Mononuclear cell (primary cell): ENCODE results near the gene AP2M1. TPM values are rescaled to one million over a fixed set of nuclear protein-coding genes. Genes with fewer than 3 reads are reported as not detected.

Experiments
- H3K27me3 ChIP-seq: 2 replicates; pipeline ENCODE4 v1.6.0; 2011; ENCODE audit warnings: low read length, control low read depth; ENCODE audit not compliant: insufficient read depth
- H3K4me1 ChIP-seq: 2 replicates; pipeline ENCODE4 v1.5.1; 2011; ENCODE audit warnings: mild to moderate bottlenecking, low read length, control low read depth; ENCODE audit not compliant: insufficient read depth
- H3K4me3 ChIP-seq: 2 replicates; pipeline ENCODE4 v1.5.1; 2011; ENCODE audit warnings: mild to moderate bottlenecking, low read length, moderate library complexity
- H3K9me3 ChIP-seq: 2 replicates; pipeline ENCODE4 v1.5.1; 2011; ENCODE audit warnings: low read depth, mild to moderate bottlenecking, control low read depth, low read length
- total RNA-seq: library from RNA; depleted of rRNA; stranded (reverse); fragments of >200 nt; gene quantifications from one replicate; pipeline ENCODE4 v1.2.3, GENCODE V29; 2012

AP2M1 gene
- total RNA-seq, 1 donor: 167 TPM

DNA sequence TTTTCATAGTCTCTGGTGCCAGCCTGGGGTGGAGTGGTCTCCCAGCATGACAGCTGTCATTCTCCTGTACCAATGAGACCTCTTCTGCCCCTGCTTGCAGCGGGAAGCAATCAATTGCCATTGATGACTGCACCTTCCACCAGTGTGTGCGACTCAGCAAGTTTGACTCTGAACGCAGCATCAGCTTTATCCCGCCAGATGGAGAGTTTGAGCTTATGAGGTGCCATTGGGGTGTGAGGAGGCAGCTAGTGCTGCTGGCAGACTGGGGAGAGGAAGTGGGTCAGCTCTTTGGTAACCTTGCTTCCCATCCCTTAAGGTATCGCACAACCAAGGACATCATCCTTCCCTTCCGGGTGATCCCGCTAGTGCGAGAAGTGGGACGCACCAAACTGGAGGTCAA lies 6.9 kb downstream of the AP2M1 start:
- H3K4me3 ChIP-seq: no peak overlapping the region
- H3K27me3 ChIP-seq: no peaks in the 10 kb centered on the region
- H3K9me3 ChIP-seq: no peaks in the 10 kb centered on the region
- H3K4me1 ChIP-seq: peaks cover 27% of the 10 kb centered on the region

DNA sequence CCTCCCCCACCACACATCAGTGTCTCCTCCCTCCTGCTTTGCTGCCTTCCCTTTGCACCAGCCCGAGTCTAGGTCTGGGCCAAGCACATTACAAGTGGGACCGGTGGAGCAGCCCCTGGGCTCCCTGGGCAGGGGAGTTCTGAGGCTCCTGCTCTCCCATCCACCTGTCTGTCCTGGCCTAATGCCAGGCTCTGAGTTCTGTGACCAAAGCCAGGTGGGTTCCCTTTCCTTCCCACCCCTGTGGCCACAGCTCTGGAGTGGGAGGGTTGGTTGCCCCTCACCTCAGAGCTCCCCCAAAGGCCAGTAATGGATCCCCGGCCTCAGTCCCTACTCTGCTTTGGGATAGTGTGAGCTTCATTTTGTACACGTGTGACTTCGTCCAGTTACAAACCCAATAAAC lies 9.0 kb downstream of the AP2M1 start:
- H3K4me3 ChIP-seq: no peak overlapping the region
- no peaks in the 10 kb centered on the region for H3K27me3 ChIP-seq
- peaks cover 24% of the 10 kb centered on the region for H3K4me1 ChIP-seq
- H3K9me3 ChIP-seq: no peaks in the 10 kb centered on the region

DNA sequence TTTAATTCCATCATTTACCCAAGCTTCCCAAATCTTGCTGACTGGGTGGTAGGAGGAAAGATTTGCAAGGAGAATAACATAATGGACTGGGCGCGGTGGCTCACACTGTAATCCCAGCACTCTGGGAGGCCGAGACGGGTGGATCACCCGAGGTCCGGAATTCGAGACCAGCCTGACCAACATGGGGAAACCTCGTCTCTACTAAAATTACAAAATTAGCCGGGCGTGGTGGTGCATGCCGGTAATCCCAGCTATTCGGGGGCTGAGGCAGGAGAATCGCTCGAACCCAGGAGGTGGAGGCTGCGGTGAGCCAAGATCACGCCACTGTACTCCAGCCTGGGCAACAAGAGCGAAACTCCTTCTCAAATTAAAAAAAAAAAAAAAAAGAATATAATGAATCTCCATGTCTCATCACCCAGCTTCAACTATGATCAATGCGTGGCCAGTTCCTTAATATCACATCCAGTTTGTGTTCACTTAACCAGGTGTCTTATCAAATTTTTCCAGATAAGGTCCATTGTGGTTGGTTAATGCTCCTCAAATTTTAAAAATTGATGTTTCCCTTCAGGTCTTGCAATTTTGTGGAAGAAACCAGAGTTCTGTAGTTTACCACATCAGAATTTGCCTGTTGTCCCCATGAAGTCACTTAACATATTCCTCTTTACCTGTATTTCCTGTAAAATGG lies 10.0 kb downstream of the AP2M1 start:
- no peaks in the 10 kb centered on the region for H3K27me3 ChIP-seq
- H3K9me3 ChIP-seq: no peaks in the 10 kb centered on the region
- peaks cover 24% of the 10 kb centered on the region for H3K4me1 ChIP-seq
- H3K4me3 ChIP-seq: no peak overlapping the region

DNA sequence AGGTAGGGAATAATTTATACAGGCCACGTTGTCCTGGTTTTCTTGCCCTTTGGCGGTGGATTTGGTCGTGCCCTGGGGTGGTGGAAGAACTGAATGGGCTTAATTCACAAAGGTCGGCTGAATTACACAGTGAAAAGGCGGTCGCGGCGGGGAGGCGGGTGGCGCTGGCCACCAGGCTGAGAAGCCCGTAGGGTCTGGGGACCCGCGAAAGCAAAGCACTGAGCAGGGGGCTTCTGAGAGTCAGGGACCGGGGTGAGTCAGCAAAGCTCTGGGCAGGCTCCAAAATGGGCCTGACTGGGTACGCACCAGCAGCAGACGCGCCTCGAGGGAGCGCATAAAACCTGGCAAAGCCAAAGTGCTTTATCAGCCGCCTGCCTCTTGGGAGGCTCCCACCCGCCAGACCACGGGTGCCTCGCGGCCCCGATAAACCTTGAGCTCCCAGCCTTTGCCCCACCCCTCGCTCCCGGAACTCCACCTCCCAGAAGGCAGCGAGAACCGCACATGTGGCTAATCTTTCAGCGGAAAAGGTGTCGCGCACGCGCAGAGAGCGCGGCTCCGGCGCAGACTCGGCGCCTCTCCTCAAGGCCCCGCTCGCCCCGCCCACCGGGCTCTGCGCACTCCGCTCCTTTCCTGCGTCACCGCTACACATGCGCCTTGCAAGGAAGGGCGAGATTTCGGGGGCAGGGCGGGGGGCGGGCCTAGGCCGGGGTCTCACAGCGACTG lies 11.0 kb downstream of the AP2M1 start:
- peak overlapping the region; percentile 80 for H3K4me3 ChIP-seq

DNA sequence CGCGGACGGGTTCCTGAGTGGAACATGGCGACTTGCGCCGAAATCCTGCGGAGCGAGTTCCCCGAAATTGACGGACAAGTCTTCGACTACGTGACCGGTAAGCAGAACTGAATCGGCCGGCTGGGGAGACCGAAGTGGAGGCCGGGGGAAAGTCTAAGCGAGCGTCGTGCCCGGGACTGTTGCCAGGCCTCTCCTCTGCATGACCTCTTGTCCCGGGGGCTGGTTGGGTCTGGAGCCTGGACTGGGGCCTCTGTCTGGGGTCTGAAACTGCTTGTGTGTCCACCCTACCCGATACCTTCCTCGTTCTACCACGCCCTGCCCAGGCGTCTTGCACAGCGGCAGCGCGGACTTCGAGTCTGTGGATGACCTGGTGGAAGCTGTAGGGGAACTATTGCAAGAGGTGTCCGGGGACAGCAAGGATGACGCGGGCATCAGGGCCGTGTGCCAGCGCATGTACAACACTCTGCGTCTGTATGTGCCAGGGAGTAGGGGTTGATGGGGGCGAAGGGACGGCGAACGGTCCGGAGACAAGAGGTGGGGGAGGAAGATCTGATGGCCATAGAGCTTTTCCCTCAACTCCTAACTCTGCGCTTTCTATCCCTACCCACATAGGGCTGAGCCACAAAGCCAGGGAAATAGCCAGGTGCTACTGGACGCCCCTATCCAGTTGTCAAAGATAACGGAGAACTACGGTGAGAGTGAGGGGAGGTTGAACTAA lies 11.7 kb downstream of the AP2M1 start, which contains the start of gene ABCF3:
Gene ABCF3 (plus strand): TSS at position 16 of the 718 bp plus-strand sequence. CDS start 9 bp downstream, at position 25.
- H3K27me3 ChIP-seq: no peaks in the 10 kb centered on the region
- H3K4me1 ChIP-seq: peaks cover 24% of the 10 kb centered on the region
- peak within 1 kb of the TSS; percentile 80 for H3K4me3 ChIP-seq
- no peaks in the 10 kb centered on the region for H3K9me3 ChIP-seq

More for the DNA sequence above, 11.0 kb downstream of the AP2M1 start:
- Histone ChIP-seq H3K27me3 (no peaks in the 10 kb centered on the region), H3K9me3 (no peaks in the 10 kb centered on the region), H3K4me1 (peaks cover 24% of the 10 kb centered on the region)

DNA sequence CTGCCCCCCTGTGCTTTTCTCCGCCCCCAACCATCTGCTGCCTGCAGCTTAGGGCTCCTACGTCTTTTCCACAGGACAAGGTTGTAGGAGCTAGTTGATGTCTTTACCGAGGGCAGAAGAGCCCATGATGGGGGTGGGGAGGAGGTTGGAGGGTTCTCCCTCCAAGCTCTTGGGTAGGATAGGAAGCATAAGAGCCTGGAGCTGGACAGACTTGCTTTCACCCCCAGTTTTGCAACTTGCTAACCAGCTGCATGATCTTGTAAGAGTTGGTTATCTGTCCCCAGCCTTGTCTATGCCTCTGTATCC lies 12.2 kb downstream of the AP2M1 start:
- Histone ChIP-seq H3K9me3 (no peaks in the 10 kb centered on the region), H3K4me3 (peak overlapping the region; percentile 80), H3K27me3 (no peaks in the 10 kb centered on the region), H3K4me1 (peaks cover 24% of the 10 kb centered on the region)

DNA sequence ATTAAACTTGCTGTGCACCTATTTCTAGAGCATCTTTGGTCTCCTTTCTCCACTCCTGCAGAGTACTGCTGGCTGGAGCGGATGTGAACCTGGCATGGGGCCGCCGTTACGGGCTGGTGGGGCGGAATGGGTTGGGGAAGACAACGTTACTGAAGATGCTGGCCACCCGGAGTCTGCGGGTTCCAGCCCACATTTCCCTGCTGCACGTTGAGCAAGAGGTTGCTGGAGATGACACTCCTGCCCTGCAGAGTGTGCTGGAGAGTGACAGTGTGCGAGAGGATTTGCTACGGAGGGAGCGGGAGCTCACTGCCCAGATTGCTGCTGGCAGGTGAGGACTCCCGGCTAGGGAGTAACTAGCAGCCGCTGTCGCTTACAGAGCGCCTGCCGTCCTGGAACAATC lies 13.4 kb downstream of the AP2M1 start:
- Histone ChIP-seq H3K9me3 (no peaks in the 10 kb centered on the region), H3K27me3 (no peaks in the 10 kb centered on the region), H3K4me1 (peaks cover 24% of the 10 kb centered on the region), H3K4me3 (no peak overlapping the region)

DNA sequence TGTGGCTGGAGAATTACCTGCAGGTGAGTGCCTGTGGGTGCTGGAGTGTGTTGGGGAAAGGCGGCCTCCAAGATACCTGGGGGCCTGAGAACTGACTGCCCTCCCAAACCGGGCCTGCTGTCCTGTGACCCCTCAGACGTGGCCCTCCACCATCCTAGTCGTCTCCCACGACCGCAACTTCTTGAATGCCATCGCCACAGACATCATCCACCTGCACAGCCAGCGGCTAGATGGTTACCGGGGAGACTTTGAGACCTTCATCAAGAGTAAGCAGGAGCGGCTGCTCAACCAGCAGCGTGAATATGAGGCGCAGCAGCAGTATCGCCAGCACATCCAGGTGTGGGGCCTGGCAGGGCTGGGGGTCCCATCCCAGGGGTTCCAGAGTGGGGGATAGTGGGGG lies 14.8 kb downstream of the AP2M1 start:
- no peaks in the 10 kb centered on the region for H3K9me3 ChIP-seq
- peaks cover 24% of the 10 kb centered on the region for H3K4me1 ChIP-seq
- H3K27me3 ChIP-seq: no peaks in the 10 kb centered on the region
- no peak overlapping the region for H3K4me3 ChIP-seq

DNA sequence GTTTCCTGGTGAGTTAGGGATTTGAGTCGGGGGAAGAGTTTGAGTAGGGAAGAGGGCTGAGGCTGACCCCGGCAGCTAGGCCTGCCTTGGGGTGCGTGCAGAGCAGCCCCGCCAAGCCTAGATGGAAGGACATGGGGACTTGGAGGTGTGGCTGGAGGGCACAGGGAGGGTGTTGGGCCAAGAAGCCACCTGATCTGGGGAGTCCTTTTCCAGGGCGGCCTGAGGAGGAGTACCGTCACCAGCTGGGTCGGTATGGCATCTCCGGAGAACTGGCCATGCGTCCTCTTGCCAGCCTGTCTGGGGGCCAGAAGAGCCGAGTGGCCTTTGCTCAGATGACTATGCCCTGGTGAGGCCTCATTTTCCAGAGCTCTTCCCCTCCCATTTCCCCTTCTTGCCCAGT lies 18.2 kb downstream of the AP2M1 start:
- no peaks in the 10 kb centered on the region for H3K27me3 ChIP-seq
- H3K9me3 ChIP-seq: no peaks in the 10 kb centered on the region
- H3K4me1 ChIP-seq: peaks cover 1% of the 10 kb centered on the region
- no peak overlapping the region for H3K4me3 ChIP-seq

DNA sequence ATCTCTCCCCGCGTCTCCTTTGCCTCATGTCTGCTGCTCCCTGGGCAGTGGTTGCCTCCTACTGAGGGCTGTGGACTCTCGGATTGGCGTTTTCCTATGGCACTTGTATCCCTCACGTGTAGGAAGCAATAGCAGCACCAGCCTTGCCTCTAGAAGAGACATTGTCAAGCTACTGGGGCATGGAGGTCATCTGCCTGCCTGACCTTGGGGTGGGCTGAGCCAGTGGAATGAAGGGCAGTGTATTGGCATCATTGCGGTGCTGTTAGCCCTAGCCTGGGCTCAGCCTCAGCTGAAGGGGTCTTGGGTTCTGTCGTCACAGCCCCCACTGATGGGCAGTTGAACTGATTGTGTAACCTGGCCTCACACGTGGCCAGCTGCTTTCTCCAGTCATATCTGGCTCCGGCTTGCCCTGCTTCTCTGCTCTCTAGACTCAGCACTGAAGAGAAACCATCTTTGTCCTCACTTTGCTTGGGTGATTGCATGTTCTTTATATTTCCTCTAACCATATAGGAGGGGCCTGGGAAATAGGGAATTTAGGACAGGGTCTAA lies 19.4 kb downstream of the AP2M1 start:
- Histone ChIP-seq H3K4me3 (no peak overlapping the region), H3K27me3 (no peaks in the 10 kb centered on the region), H3K9me3 (no peaks in the 10 kb centered on the region), H3K4me1 (no peaks in the 10 kb centered on the region)

DNA sequence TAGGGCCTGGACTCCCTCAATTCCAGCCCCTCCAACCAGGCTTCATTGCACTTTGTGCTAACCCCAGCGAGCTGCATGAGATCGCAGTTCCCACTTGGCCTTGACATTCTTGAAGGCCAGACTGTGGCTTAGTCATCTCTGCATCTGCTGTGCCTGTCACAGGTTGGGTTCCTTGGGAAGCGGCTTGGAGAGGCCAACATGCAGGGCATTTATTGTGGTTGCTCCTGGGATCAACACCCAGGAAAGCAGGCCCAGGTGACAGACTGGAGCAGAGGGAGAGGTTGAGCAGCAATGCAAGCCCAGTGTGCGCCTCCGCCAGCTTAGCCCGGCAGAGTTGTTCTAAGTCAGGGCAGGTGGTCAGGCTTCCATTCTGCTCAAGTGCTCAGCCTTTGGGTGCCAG lies 21.9 kb downstream of the AP2M1 start:
- Histone ChIP-seq H3K4me1 (no peaks in the 10 kb centered on the region), H3K27me3 (no peaks in the 10 kb centered on the region), H3K4me3 (no peak overlapping the region), H3K9me3 (no peaks in the 10 kb centered on the region)

DNA sequence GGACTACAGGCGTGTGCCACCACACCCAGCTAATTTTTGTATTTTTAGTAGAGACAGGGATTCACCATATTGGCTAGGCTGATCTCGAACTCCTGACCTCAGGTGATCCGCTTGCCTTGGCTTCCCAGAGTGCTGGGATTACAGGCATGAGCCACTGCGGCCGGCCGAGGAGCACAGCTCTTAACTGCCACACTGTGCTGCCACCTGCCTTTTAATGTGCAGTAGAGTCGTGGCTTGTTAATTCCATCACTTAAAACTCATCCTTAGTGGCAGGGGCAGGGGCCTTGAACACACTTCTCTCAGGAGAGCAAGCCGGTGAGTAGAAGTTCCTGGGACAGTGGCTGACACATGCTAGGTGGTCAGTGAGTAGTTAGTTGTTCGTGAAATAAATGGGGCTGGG lies 23.9 kb downstream of the AP2M1 start:
- no peak overlapping the region for H3K4me3 ChIP-seq
- H3K4me1 ChIP-seq: no peaks in the 10 kb centered on the region
- no peaks in the 10 kb centered on the region for H3K9me3 ChIP-seq
- no peaks in the 10 kb centered on the region for H3K27me3 ChIP-seq

DNA sequence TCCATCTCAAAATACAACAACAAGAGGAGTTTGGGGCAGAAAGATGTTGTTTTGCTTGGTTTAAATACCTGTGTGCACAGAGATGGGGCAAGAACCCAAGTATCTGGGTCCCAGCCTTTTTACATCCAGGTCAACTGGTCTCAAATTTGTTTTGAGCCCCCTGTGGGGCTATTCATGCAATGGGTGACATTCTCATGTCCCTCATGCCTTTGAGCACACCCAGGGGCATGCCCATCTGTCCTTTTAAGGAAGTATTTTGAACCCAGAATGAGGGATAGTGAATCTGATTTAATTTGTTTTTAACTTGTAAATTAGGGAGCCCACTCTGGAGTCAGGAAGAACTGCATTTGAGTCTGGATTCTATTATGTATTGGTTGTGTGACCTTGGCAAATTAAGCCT lies 26.2 kb downstream of the AP2M1 start:
- Histone ChIP-seq H3K27me3 (no peaks in the 10 kb centered on the region), H3K4me1 (no peaks in the 10 kb centered on the region), H3K4me3 (no peak overlapping the region), H3K9me3 (no peaks in the 10 kb centered on the region)

DNA sequence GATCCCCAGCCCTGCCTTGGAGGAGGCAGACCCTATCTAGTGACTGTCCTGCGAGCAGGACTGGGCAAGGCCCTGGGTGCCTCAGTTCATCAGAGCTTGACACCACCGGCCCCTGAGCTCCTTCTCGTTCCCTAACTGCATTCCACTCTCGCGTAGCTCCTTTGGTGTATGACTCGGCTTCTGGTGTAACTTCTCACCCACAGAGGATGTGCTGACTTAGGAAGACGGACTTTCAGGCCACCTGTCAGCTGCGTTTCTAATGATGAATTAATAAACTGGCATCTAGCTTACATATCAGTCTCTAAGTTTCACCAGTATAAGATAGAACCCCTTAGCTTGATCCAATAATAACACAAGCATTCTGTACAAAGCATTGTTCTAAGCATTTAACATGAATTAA lies 28.9 kb downstream of the AP2M1 start:
- no peak overlapping the region for H3K4me3 ChIP-seq
- H3K4me1 ChIP-seq: no peaks in the 10 kb centered on the region
- no peaks in the 10 kb centered on the region for H3K27me3 ChIP-seq
- no peaks in the 10 kb centered on the region for H3K9me3 ChIP-seq

DNA sequence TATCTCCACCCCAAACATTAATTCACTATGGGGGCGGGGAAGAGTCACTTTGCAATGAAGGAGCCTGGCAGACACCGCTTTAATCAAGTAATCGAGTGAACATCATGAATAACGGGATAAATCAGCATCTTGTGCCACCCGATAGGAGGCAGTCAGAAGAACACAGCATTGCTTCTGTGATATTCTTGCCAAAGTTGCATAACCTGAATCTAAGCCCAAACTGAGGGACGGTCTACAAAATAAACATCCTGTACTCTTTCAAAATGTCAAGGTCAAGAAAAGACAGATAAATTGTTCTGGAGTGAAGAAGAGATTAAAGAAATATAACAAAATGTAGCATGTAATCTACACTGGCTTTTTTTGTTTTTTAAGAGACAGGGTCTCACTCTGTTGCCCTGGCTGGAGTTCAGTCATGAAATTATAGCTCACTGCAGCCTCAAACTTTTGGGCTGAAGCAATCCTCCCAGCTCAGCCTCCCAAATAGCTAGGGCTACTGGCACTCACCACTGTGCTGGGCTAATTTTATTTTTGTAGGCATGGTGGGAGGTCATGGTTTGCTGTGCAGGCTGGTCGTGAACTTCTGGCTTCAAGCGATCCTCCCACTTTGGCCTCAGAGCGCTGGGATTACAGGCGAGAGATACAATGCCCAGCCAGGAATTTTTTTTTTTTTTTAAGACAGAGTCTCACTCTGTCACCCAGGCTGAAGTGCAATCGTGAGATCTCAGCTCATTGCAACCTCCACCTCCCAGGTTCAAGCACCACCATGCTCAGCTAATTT lies 34.7 kb downstream of the AP2M1 start:
- Histone ChIP-seq H3K4me3 (no peak overlapping the region), H3K4me1 (no peaks in the 10 kb centered on the region), H3K27me3 (no peaks in the 10 kb centered on the region), H3K9me3 (no peaks in the 10 kb centered on the region)
